ENCODE measurements around the gene TRMT6. TPM values are rescaled to one million over a fixed set of nuclear protein-coding genes. Genes with fewer than 3 reads are reported as not detected.

The TRMT6 gene
- total RNA-seq, 1 donor from 2014 or later = 9.7 TPM

DNA sequence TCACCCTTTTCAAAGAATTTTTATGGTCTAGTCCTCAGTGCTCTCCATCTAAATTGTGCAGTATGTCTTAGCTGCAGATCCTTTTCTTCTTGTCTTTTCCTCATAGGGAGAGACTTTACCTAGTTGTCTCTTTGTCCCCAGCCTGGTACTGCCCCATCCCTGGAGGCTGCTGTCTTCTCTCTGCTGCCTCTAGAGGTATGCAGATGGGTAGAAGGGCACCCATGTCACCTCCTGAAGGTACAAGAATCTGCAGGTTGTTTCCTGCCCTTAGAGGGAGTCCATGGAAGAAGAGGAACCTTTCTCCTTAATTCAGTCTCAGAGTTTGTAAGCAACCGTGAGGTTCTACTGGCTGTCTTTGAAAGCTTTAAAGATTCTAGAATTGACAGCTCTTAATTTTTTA lies 39.2 kb upstream of the TRMT6 start:
- Mint-ChIP-seq H3K4me1 (ENCODE audit: low read depth) (no peaks in the 10 kb centered on the region), H3K36me3 (ENCODE audit: low read depth) (no peaks in the 10 kb centered on the region), H3K27ac (ENCODE audit: unreplicated experiment) (no peak overlapping the region), H3K4me3 (ENCODE audit: unreplicated experiment) (no peak overlapping the region), H3K9me3 (ENCODE audit: low read depth) (no peaks in the 10 kb centered on the region), H3K27me3 (ENCODE audit: low read depth) (no peaks in the 10 kb centered on the region)
- TF ChIP-seq, protein P1, sequence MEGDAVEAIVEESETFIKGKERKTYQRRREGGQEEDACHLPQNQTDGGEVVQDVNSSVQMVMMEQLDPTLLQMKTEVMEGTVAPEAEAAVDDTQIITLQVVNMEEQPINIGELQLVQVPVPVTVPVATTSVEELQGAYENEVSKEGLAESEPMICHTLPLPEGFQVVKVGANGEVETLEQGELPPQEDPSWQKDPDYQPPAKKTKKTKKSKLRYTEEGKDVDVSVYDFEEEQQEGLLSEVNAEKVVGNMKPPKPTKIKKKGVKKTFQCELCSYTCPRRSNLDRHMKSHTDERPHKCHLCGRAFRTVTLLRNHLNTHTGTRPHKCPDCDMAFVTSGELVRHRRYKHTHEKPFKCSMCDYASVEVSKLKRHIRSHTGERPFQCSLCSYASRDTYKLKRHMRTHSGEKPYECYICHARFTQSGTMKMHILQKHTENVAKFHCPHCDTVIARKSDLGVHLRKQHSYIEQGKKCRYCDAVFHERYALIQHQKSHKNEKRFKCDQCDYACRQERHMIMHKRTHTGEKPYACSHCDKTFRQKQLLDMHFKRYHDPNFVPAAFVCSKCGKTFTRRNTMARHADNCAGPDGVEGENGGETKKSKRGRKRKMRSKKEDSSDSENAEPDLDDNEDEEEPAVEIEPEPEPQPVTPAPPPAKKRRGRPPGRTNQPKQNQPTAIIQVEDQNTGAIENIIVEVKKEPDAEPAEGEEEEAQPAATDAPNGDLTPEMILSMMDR (IDR thresholded peaks at IDR 0.05) = no peak
- DNase-seq (ENCODE audit: low spot score) = no peak

DNA sequence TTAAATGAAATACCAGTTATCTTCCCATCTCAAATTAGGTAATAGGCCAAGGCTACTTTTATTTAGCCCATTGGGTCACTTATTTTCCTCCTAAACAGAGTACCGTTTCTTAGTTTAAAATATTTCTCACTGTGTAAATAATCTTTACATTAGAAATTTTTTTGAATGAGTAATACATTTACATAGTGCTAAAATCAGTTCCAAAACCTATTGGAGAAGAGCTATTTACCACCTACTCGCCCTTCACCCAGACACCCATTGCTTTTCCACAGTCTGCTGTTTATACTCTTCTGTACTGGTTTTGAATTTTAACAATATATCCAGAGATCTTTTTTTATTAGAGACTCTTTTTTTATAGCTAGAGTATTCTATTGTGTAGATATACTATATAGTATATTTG lies 37.0 kb upstream of the TRMT6 start:
- H3K27ac Mint-ChIP-seq (ENCODE audit: unreplicated experiment) = no peak overlapping the region
- no peaks in the 10 kb centered on the region for H3K36me3 Mint-ChIP-seq (ENCODE audit: low read depth)
- DNase-seq (ENCODE audit: low spot score) = no peak
- H3K27me3 Mint-ChIP-seq (ENCODE audit: low read depth) = no peaks in the 10 kb centered on the region
- TF ChIP-seq, protein P1 (IDR thresholded peaks at IDR 0.05) = no peak
- no peaks in the 10 kb centered on the region for H3K9me3 Mint-ChIP-seq (ENCODE audit: low read depth)
- no peaks in the 10 kb centered on the region for H3K4me1 Mint-ChIP-seq (ENCODE audit: low read depth)
- no peak overlapping the region for H3K4me3 Mint-ChIP-seq (ENCODE audit: unreplicated experiment)

DNA sequence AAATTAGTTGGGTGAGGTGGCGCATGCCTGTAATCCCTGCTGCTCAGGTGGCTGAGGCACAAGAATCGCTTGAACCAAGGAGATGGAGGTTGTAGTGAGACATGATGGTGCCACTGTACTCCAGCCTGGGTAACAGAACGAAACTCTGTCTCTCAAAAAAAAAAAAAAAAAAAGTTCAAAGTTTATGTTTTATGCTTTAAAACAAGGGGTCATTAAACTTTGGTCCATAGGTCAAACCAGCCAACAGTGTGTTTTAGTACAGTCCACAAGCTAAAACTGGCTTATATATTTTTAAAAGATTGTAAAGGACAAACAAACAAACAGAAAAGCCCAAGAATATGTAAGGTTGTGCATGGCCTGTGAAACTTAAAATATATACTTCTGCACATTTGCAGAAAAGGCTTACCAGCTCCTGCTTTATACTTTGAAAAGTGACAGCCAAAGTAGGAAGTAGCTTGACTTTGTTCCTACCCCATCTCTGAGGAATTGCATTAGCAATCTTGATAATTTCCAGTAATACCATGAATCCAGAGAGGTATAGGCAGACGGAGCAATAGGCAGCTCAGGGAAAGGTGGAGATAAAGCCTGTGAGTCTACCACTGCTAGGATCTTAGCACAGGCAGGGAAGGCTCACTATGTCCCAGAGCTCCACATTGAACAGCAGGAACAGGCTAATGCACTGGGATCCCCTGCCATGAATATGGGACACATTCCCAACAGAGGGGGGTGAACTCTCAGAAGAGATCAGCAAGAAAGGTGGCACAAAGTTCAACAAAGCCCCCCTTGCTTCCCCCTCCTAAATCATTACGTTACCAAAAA lies 30.6 kb upstream of the TRMT6 start:
- Mint-ChIP-seq H3K36me3 (ENCODE audit: low read depth) (peaks cover 7% of the 10 kb centered on the region), H3K9me3 (ENCODE audit: low read depth) (no peaks in the 10 kb centered on the region), H3K4me1 (ENCODE audit: low read depth) (no peaks in the 10 kb centered on the region), H3K27ac (ENCODE audit: unreplicated experiment) (no peak overlapping the region), H3K4me3 (ENCODE audit: unreplicated experiment) (no peak overlapping the region), H3K27me3 (ENCODE audit: low read depth) (no peaks in the 10 kb centered on the region)
- DNase-seq (ENCODE audit: low spot score) = no peak
- TF ChIP-seq, protein P1 (IDR thresholded peaks at IDR 0.05) = no peak

DNA sequence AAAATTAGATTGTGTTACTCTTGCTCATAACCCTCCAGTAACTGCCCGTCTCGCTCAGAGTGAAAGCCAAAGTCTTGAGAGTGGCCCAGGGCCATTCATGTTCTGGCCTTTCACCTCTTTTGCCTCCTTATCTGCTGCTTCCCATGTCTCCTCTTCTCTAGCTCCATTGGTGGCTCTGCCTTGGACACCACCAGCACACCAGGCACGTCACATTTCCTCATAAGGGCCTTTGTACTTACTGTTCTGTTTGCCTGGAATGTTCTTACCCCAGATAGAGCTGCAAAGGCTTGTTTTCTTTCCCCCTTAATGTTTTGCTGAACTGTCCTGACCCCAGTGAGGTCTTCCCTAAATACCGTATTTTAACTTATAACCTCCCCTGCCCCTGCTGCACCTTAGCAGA lies 29.5 kb upstream of the TRMT6 start:
- H3K27me3 Mint-ChIP-seq (ENCODE audit: low read depth) = no peaks in the 10 kb centered on the region
- TF ChIP-seq, protein P1 (IDR thresholded peaks at IDR 0.05) = no peak
- H3K27ac Mint-ChIP-seq (ENCODE audit: unreplicated experiment) = no peak overlapping the region
- H3K4me1 Mint-ChIP-seq (ENCODE audit: low read depth) = no peaks in the 10 kb centered on the region
- no peak for DNase-seq (ENCODE audit: low spot score)
- H3K9me3 Mint-ChIP-seq (ENCODE audit: low read depth) = no peaks in the 10 kb centered on the region
- H3K36me3 Mint-ChIP-seq (ENCODE audit: low read depth) = peaks cover 7% of the 10 kb centered on the region
- no peak overlapping the region for H3K4me3 Mint-ChIP-seq (ENCODE audit: unreplicated experiment)

DNA sequence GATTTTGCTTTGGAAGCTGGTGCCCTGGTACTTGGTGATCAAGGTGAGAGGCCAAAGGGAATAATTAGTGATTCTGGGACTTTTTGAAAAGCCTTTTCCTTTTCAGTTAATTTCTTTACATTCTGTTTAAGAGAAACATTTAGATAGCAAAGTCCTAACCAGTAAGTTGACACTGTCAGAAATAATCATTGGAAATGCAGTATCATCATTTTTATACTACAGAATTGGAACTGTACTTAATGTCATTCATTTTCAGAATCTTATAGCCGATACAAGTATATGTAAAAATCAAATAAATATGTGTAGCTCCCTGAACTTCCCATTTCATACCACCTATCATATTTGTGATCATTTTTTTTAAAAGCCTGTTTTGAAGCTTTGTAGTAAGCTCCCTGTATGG lies 27.6 kb upstream of the TRMT6 start:
- H3K4me3 Mint-ChIP-seq (ENCODE audit: unreplicated experiment) = no peak overlapping the region
- no peak for DNase-seq (ENCODE audit: low spot score)
- H3K4me1 Mint-ChIP-seq (ENCODE audit: low read depth) = peaks cover 5% of the 10 kb centered on the region
- TF ChIP-seq, protein P1 (IDR thresholded peaks at IDR 0.05) = no peak
- H3K36me3 Mint-ChIP-seq (ENCODE audit: low read depth) = peaks cover 7% of the 10 kb centered on the region
- no peaks in the 10 kb centered on the region for H3K9me3 Mint-ChIP-seq (ENCODE audit: low read depth)
- H3K27me3 Mint-ChIP-seq (ENCODE audit: low read depth) = no peaks in the 10 kb centered on the region
- no peak overlapping the region for H3K27ac Mint-ChIP-seq (ENCODE audit: unreplicated experiment)

All from chondrocyte (in vitro differentiated cells).